NCI-H774 (cell line): ENCODE measurements around the gene SPAAR.
"Not testable (repeated sequence)": the region's sequence is repeated elsewhere in the genome, so short reads cannot be mapped to it uniquely, and the experiment has no call there.

Experiments
- DNase-seq: peaks from one replicate; lab custom pipeline; 2025; lab: John Stamatoyannopoulos, UW

The SPAAR gene

GRCh38 chr9:35904338-35904737, 5.0 kb upstream of the SPAAR start:
- no peak for DNase-seq

- no peak for DNase-seq
These were observed 4.1 kb upstream of the SPAAR start for GRCh38 chr9:35905051-35905781.

- peak; percentile 33 for DNase-seq
These were observed 3.2 kb upstream of the SPAAR start, which contains the start of gene HRCT1 for GRCh38 chr9:35905912-35906679. TSS of gene HRCT1 (plus strand) at chr9:35906202. CDS start at chr9:35906288, 86 bp downstream.

- no peak for DNase-seq
These were observed 2.2 kb upstream of the SPAAR start for GRCh38 chr9:35906923-35907699.

- peak; percentile 4 for DNase-seq
These were observed 1.4 kb upstream of the SPAAR start for GRCh38 chr9:35907711-35908503.

GRCh38 chr9:35908504-35909125, 675 bp upstream of the SPAAR start:
- DNase-seq, result no peak

GRCh38 chr9:35909687-35910612, 660 bp downstream of the SPAAR start:
- DNase-seq, result no peak

- no peak for DNase-seq
These were observed 1.5 kb downstream of the SPAAR start for GRCh38 chr9:35910613-35911359.

GRCh38 chr9:35911690-35912089, 2.4 kb downstream of the SPAAR start:
- DNase-seq, result no peak

GRCh38 chr9:35912791-35913400, 3.6 kb downstream of the SPAAR start:
- no peak for DNase-seq

- not testable (repeated sequence) for DNase-seq
These were observed 4.1 kb downstream of the SPAAR start for GRCh38 chr9:35913429-35913828.

GRCh38 chr9:35914301-35914807, 5.1 kb downstream of the SPAAR start:
- DNase-seq, result no peak

GRCh38 chr9:35915681-35916294, 6.5 kb downstream of the SPAAR start:
- DNase-seq, result no peak

- no peak for DNase-seq
These were observed 8.0 kb downstream of the SPAAR start for GRCh38 chr9:35917261-35917660.

GRCh38 chr9:35918780-35919179, 9.5 kb downstream of the SPAAR start:
- DNase-seq, result no peak

- no peak for DNase-seq
These were observed 10.1 kb downstream of the SPAAR start for GRCh38 chr9:35919212-35920008.

- no peak for DNase-seq
These were observed 10.8 kb downstream of the SPAAR start for GRCh38 chr9:35920051-35920620.
